ENCODE results near the gene WDFY4. TPM values are rescaled to one million over a fixed set of nuclear protein-coding genes. Genes with fewer than 3 reads are reported as not detected.
"Not testable (repeated sequence)": the region's sequence is repeated elsewhere in the genome, so short reads cannot be mapped to it uniquely, and the experiment has no call there.

WDFY4 gene
- total and polyA plus RNA-seq, 4 donors = 3.1 to 3.8 (median 3.5) TPM

DNA sequence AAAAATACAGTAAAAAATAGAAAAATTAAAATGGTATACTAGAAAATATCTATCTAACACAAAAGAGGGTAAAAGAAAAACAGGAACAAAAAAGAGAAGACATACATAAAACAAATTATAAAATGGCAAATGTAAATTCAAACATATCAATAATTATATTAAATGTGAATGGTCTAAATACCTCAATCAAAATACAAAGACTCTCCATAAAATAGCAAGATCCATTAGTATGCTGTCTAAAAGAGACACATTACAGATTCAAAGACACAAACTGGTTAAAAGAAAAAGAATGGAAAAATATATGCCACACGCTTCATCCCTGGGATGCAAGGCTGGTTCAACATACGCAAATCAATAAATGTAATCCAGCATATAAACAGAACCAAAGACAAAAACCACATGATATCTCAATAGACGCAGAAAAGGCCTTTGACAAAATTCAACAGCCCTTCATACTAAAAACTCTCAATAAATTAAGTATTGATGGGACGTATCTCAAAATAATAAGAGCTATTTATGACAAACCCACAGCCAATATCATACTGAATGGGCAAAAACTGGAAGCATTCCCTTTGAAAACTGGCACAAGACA is 43.5 kb upstream of the WDFY4 start:
- H3K27me3 ChIP-seq (ENCODE audit: control insufficient read depth, insufficient read depth, low read length) = not testable (repeated sequence)
- no CpG with 5 or more reads among the region's 4 CpGs for WGBS (ENCODE audit: insufficient coverage)

GRCh38 chr10:48645600-48645999 is 39.1 kb upstream of the WDFY4 start:
- H3K9me3 ChIP-seq (ENCODE audit: control insufficient read depth, insufficient read depth, low read length) = no peaks in the 10 kb centered on the region
- H3K36me3 ChIP-seq (ENCODE audit: control insufficient read depth, insufficient read depth, low read length) = peaks cover 2% of the 10 kb centered on the region
- no peaks in the 10 kb centered on the region for H3K4me1 ChIP-seq (ENCODE audit: control insufficient read depth, insufficient read depth, low read length)
- no peak overlapping the region for H3K27ac ChIP-seq (ENCODE audit: low read depth, low read length)
- H3K4me3 ChIP-seq (ENCODE audit: low read depth, low read length) = no peak overlapping the region
- WGBS (ENCODE audit: insufficient coverage) = no CpG with 5 or more reads among the region's 1 CpG
- no peaks in the 10 kb centered on the region for H3K27me3 ChIP-seq (ENCODE audit: control insufficient read depth, insufficient read depth, low read length)
- no peak for DNase-seq (ENCODE audit: low read depth in 4 of 6, low spot score in 6 of 6)

More for the DNA sequence above, 43.5 kb upstream of the WDFY4 start:
- DNase-seq (ENCODE audit: low read depth in 4 of 6, low spot score in 6 of 6); H3K4me1 ChIP-seq (ENCODE audit: control insufficient read depth, insufficient read depth, low read length); H3K27ac ChIP-seq (ENCODE audit: low read depth, low read length); H3K36me3 ChIP-seq (ENCODE audit: control insufficient read depth, insufficient read depth, low read length); H3K9me3 ChIP-seq (ENCODE audit: control insufficient read depth, insufficient read depth, low read length); H3K4me3 ChIP-seq (ENCODE audit: low read depth, low read length): not testable (repeated sequence)

DNA sequence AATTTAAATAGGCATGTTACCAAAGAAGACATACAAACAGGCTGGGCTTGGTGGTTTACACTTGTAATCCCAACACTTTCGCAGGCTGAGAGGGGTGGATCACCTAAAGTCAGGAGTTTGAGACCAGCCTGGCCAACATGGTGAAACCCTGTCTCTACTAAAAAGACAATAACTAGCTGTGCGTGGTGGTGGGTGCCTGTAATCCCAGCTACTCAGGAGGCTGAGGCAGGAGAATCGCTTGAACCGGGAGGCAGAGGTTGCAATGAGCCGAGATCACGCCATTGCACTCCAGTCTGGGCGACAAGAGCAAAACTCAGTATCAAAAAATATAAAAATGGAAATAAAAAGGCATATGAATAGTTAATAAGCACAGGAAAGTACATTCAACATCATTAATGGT is 37.6 kb upstream of the WDFY4 start:
- not testable (repeated sequence) for H3K27ac ChIP-seq (ENCODE audit: low read depth, low read length); H3K4me3 ChIP-seq (ENCODE audit: low read depth, low read length); H3K27me3 ChIP-seq (ENCODE audit: control insufficient read depth, insufficient read depth, low read length); DNase-seq (ENCODE audit: low read depth in 4 of 6, low spot score in 6 of 6); H3K9me3 ChIP-seq (ENCODE audit: control insufficient read depth, insufficient read depth, low read length); H3K4me1 ChIP-seq (ENCODE audit: control insufficient read depth, insufficient read depth, low read length); H3K36me3 ChIP-seq (ENCODE audit: control insufficient read depth, insufficient read depth, low read length)
- WGBS (ENCODE audit: insufficient coverage) = 93% methylated on average over 2 of the region's 7 CpGs

GRCh38 chr10:48648172-48648942 is 36.3 kb upstream of the WDFY4 start:
- H3K9me3 ChIP-seq (ENCODE audit: control insufficient read depth, insufficient read depth, low read length) = no peaks in the 10 kb centered on the region
- WGBS (ENCODE audit: insufficient coverage) = 85% methylated on average over 10 of the region's 12 CpGs
- H3K4me3 ChIP-seq (ENCODE audit: low read depth, low read length) = no peak overlapping the region
- H3K27ac ChIP-seq (ENCODE audit: low read depth, low read length) = no peak overlapping the region
- no peaks in the 10 kb centered on the region for H3K4me1 ChIP-seq (ENCODE audit: control insufficient read depth, insufficient read depth, low read length)
- DNase-seq (ENCODE audit: low read depth in 4 of 6, low spot score in 6 of 6) = no peak
- peaks cover 2% of the 10 kb centered on the region for H3K36me3 ChIP-seq (ENCODE audit: control insufficient read depth, insufficient read depth, low read length)
- H3K27me3 ChIP-seq (ENCODE audit: control insufficient read depth, insufficient read depth, low read length) = no peaks in the 10 kb centered on the region

DNA sequence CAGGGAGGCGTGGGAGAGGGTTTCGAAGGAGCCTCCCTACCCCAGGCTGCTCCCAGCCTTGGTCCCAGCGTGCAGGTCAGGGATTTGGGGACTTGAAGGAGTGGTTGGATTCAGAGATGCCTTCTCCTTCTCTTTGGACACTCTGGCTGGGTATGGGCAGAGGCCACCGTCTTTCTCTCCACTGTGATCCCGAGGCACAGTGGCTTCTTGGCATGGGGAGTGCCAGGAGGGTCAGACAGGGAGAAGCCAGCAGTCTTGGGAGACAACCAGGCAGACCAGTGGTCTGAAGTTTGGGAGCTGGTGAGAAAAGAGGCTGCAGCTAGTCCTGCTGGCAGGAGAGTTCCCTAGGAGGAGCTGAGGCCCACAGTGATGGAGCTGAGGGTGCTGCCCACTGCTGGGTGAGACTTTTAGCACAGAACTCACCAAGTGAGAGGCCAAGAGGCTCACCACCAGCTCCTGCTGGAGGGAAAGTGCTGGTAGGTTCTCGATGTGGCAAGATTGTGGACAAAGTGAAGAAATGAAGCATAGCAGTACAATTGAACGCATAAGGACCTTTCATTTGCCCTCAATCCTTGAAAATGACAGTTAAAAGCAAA is 35.2 kb upstream of the WDFY4 start:
- H3K4me3 ChIP-seq (ENCODE audit: low read depth, low read length) = no peak overlapping the region
- H3K4me1 ChIP-seq (ENCODE audit: control insufficient read depth, insufficient read depth, low read length) = no peaks in the 10 kb centered on the region
- no peak for DNase-seq (ENCODE audit: low read depth in 4 of 6, low spot score in 6 of 6)
- no peaks in the 10 kb centered on the region for H3K27me3 ChIP-seq (ENCODE audit: control insufficient read depth, insufficient read depth, low read length)
- 87% methylated on average over 5 of the region's 7 CpGs for WGBS (ENCODE audit: insufficient coverage)
- peaks cover 2% of the 10 kb centered on the region for H3K36me3 ChIP-seq (ENCODE audit: control insufficient read depth, insufficient read depth, low read length)
- no peaks in the 10 kb centered on the region for H3K9me3 ChIP-seq (ENCODE audit: control insufficient read depth, insufficient read depth, low read length)
- no peak overlapping the region for H3K27ac ChIP-seq (ENCODE audit: low read depth, low read length)

GRCh38 chr10:48651293-48651692 is 33.4 kb upstream of the WDFY4 start:
- H3K4me3 ChIP-seq (ENCODE audit: low read depth, low read length) = no peak overlapping the region
- no peaks in the 10 kb centered on the region for H3K27me3 ChIP-seq (ENCODE audit: control insufficient read depth, insufficient read depth, low read length)
- WGBS (ENCODE audit: insufficient coverage) = 88% methylated on average over 2 of the region's 2 CpGs
- no peak for DNase-seq (ENCODE audit: low read depth in 4 of 6, low spot score in 6 of 6)
- no peak overlapping the region for H3K27ac ChIP-seq (ENCODE audit: low read depth, low read length)
- no peaks in the 10 kb centered on the region for H3K9me3 ChIP-seq (ENCODE audit: control insufficient read depth, insufficient read depth, low read length)
- H3K36me3 ChIP-seq (ENCODE audit: control insufficient read depth, insufficient read depth, low read length) = peaks cover 2% of the 10 kb centered on the region
- peaks cover 11% of the 10 kb centered on the region for H3K4me1 ChIP-seq (ENCODE audit: control insufficient read depth, insufficient read depth, low read length)

DNA sequence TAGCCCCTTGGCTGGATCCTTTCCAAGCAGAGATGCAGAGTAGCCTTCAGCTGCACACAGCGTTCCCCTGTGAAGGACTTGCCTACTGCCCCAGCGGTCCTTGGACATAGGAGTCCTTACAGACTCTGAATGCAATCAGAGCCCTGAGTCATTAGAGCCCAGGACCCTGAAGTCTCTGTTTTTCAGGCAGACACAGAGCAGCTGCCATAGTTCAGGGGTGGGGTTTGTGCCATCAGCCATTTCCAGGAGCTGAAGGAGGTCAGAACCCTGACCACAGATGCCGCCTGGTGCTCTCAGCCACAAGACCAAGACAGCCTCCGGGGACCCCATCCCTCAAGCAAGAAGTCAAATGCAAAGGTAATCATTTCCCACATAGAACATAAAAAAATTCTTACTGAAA is 32.8 kb upstream of the WDFY4 start:
- 73% methylated on average over 4 of the region's 4 CpGs for WGBS (ENCODE audit: insufficient coverage)
- no peaks in the 10 kb centered on the region for H3K9me3 ChIP-seq (ENCODE audit: control insufficient read depth, insufficient read depth, low read length)
- no peak overlapping the region for H3K27ac ChIP-seq (ENCODE audit: low read depth, low read length)
- H3K4me3 ChIP-seq (ENCODE audit: low read depth, low read length) = no peak overlapping the region
- peaks cover 16% of the 10 kb centered on the region for H3K4me1 ChIP-seq (ENCODE audit: control insufficient read depth, insufficient read depth, low read length)
- peaks cover 5% of the 10 kb centered on the region for H3K27me3 ChIP-seq (ENCODE audit: control insufficient read depth, insufficient read depth, low read length)
- no peak for DNase-seq (ENCODE audit: low read depth in 4 of 6, low spot score in 6 of 6)
- H3K36me3 ChIP-seq (ENCODE audit: control insufficient read depth, insufficient read depth, low read length) = peaks cover 2% of the 10 kb centered on the region

GRCh38 chr10:48652344-48652743 is 32.3 kb upstream of the WDFY4 start:
- H3K27me3 ChIP-seq (ENCODE audit: control insufficient read depth, insufficient read depth, low read length) = peaks cover 9% of the 10 kb centered on the region
- H3K4me1 ChIP-seq (ENCODE audit: control insufficient read depth, insufficient read depth, low read length) = peaks cover 19% of the 10 kb centered on the region
- no peaks in the 10 kb centered on the region for H3K9me3 ChIP-seq (ENCODE audit: control insufficient read depth, insufficient read depth, low read length)
- no peak for DNase-seq (ENCODE audit: low read depth in 4 of 6, low spot score in 6 of 6)
- 100% methylated on average over 2 of the region's 4 CpGs for WGBS (ENCODE audit: insufficient coverage)
- no peak overlapping the region for H3K27ac ChIP-seq (ENCODE audit: low read depth, low read length)
- no peak overlapping the region for H3K4me3 ChIP-seq (ENCODE audit: low read depth, low read length)
- H3K36me3 ChIP-seq (ENCODE audit: control insufficient read depth, insufficient read depth, low read length) = peaks cover 2% of the 10 kb centered on the region

- no peak overlapping the region for H3K4me3 ChIP-seq (ENCODE audit: low read depth, low read length)
- H3K27me3 ChIP-seq (ENCODE audit: control insufficient read depth, insufficient read depth, low read length) = peaks cover 9% of the 10 kb centered on the region
- no peak overlapping the region for H3K27ac ChIP-seq (ENCODE audit: low read depth, low read length)
- no peaks in the 10 kb centered on the region for H3K9me3 ChIP-seq (ENCODE audit: control insufficient read depth, insufficient read depth, low read length)
- peaks cover 21% of the 10 kb centered on the region for H3K4me1 ChIP-seq (ENCODE audit: control insufficient read depth, insufficient read depth, low read length)
- peaks cover 2% of the 10 kb centered on the region for H3K36me3 ChIP-seq (ENCODE audit: control insufficient read depth, insufficient read depth, low read length)
- WGBS (ENCODE audit: insufficient coverage) = 82% methylated on average over 5 of the region's 5 CpGs
- DNase-seq (ENCODE audit: low read depth in 4 of 6, low spot score in 6 of 6) = no peak
These were observed 31.3 kb upstream of the WDFY4 start for GRCh38 chr10:48653347-48653746.

All from spinal cord (tissue), 10 donors.